ENCODE results near the gene ACOXL.

DNA sequence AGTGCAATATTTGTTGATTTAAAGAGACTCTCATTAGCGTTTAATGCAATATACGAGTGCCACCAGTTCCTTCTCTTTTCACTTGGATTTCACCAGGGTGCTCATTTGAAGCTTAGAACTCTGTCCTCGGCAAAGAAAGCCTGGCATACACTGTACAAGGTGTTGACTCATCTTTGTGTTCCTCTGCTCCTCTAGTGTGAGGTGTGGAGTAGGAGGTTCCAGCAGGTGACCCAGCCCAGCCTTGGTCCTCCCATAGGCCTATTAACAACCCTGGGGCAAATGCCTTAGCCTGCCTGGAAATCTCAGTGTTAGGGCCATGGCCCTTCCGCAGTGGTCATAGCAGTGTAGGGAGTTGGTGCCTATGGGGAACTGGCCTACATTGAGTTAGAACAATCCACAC, 408.4 kb downstream of the ACOXL start:
- TF ChIP-seq, protein P1, sequence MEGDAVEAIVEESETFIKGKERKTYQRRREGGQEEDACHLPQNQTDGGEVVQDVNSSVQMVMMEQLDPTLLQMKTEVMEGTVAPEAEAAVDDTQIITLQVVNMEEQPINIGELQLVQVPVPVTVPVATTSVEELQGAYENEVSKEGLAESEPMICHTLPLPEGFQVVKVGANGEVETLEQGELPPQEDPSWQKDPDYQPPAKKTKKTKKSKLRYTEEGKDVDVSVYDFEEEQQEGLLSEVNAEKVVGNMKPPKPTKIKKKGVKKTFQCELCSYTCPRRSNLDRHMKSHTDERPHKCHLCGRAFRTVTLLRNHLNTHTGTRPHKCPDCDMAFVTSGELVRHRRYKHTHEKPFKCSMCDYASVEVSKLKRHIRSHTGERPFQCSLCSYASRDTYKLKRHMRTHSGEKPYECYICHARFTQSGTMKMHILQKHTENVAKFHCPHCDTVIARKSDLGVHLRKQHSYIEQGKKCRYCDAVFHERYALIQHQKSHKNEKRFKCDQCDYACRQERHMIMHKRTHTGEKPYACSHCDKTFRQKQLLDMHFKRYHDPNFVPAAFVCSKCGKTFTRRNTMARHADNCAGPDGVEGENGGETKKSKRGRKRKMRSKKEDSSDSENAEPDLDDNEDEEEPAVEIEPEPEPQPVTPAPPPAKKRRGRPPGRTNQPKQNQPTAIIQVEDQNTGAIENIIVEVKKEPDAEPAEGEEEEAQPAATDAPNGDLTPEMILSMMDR (IDR thresholded peaks at IDR 0.05): no peak
- TF ChIP-seq POLR2A (IDR thresholded peaks at IDR 0.05): no peak
